HG02943 (cell line): Measurements from ENCODE around the gene RBX1.

Experiments
- ATAC-seq: cut with Tn5 transposase; IDR thresholded peaks from one replicate; pipeline ENCODE4 v1.9.1; 2021; ENCODE audit warnings: mild to moderate bottlenecking, low read depth, moderate library complexity; ENCODE audit not compliant: unreplicated experiment

The RBX1 gene

DNA sequence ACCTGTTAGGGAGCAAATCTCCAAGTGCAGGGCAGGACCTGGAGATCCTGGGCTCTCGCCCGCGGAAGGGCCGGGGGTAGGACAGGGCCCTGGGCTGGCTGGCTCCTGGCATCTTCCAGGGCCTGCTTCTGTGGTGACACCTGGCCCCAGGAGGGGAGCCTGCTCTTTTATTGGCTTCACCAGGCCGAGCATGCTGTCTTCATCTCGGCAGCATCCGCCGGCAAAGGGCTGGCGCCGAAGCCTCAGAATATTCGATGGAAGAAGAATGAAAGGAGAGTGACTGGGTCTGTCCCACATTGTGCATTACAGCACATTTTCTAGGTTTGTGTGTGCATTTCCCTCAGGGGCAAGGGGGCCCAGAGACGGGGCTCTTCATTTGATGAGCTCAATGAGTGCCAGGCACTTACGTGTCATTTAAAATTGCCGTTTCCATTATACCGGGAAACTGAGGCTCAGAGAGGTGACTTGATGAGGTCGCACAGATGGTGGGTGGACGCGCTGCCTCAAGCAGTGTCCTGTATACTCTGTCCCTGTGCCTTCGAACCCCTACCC, 70.0 kb downstream of the RBX1 start:
- ATAC-seq, result no peak

DNA sequence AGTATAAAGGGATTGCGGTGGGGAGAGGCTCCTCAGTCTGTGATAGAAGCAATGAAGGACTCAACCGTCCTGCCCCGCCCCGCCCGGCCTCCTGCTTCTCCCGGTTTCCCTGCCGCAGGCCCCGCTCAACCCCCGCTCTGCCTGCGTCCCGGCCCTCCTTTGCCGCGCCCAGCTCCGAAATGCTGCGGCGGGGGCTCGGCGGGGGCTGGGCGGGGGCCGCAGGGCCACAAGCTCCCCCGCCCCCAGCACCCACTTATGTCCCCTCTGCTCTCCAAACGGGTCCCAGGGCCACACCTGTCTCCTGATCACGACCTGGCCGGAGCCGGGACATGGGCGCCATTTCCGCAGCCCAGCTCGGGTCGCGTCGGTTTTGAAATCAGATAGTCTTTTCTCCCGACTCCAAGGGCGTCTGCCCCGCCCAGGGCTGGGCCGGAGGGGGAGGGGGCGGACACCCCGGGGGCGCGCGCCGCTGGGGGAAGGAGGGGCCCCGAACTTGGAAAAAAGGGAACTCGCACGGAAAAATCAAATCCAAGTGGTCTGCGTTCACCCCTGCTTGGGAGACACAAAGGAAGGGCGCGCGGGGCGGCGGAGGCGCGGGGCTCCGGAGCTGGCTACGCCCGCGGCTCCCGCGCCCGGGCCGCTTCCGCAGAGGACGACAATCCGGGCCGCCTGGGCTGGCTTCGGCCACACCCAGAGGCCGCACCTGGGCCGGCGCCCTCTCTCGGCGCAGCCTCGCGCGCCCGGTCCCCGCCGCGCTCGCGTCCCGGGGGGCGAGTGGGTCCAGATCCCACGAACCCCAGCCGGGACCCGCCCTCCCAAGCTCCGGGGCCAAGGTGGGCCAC, 70.7 kb downstream of the RBX1 start:
- ATAC-seq, result no peak

DNA sequence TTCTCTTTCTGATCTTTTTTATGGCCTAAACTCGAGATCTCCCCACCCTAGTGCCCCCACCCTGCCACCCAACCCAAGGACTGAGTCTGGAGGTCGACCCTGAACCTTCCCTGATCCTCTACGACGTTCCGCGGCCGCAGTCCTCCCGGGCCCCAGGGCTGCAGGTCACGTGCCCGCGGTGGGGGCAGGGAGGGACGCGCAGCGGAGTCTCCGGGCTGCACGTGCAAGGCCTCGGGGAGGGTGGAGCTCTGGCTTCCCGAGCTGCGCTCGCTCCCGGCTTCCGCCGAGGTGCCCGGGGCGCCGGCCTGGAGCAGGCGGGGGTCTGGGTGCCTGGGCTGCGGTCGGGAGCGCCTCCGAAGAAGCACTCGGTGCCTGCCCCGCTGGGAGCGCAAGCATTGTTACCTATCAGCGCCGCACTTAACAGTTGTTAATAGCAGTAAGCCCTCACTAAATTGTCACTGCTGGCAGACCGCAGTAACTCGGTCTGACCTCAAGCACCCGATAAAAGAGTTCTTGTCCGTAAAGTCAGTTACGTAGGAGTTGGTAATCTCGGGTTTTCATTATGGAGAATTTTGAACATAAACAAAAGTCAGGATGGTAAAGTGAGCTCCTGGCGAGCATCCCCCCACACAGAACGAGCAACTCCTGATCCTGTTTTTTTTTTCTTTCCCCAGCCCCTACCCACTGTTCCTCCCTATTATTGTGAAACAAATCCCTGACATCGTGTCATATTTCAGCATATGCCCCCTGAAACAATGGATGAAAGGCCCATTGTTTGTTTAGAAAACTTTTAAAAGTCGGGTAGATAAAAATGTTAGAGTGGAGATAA, 71.5 kb downstream of the RBX1 start:
- ATAC-seq, result no peak
